RCC 7860 (cell line): Measurements from ENCODE around the gene ARFGEF2.

ENCODE experiments used
- DNase-seq: peaks from one replicate; pipeline ENCODE4 v3.0.0-alpha.2; 2015; ENCODE audit warnings: low spot score
- FAIRE-seq: peaks from 2 replicates; lab custom pipeline; 2012; peaks lifted over from hg19 to GRCh38; lab: Jason Lieb, UNC

Gene ARFGEF2

DNA sequence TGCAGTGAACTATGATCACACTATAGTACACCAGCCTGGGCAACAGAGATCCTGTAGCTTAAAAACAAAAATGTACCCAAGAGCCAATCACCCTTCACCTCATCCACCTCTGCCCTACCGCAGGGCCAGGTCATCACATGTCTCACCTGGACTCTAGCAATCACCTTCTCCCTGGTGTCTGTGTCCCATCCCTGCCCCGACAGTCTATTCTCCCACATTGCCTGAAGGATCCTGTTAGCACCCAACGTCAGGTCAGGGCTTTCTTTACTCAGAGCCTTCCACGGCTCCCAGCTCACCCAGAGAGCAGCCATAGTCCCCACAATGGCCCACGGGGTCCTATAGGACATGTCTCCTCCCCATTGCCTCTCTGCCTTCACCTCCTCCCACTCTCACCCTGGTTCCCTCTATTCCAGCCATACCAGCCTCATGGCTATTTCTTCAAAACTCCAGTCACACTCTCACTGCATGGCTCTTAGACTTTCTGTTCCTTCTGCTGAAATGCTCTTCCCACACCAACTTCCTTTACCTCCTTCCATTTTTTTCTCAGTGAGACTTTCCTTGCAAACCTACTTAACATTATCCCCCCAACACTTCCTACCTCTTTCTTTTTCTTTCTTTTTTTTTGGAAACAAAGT is 22.5 kb upstream of the ARFGEF2 start:
- FAIRE-seq (no peak), DNase-seq (no peak)

DNA sequence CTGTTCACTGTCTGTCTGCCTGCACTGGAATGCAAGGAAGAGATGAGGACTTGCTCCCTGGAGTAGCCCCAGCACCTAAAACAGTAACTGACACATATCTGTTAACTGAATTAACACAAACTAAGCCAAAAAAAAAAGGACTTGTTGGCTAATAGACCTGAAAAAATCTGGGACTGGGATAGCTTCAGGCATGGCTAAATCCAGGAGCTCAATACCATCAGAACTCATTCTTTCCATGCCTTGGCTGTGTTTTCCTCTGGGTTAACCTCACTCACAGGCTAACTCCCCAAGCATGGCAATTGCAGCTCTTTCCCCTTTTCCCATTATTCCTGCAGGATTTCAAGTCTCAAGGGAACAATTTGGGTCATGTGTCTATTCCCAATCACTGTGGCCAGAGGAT is 21.6 kb upstream of the ARFGEF2 start:
- FAIRE-seq = no peak

DNA sequence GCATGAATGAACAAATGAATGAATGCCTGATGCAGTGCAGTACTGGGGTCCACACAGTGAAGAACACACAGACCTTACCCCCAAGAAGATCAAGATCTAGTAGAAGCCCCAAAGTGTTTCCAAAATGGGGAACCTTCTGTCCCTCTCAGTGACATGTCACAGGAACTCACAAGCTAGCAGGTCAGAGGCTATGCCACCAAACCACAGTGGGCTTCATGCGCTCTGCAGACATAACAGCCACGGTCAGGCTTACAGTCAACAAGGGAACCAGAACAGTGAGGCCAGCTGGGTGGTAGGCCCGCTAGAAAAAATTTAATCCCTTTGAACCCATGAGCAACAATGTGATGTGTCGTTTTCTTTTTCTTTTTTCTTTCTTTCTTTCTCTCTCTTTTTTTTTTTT is 20.2 kb upstream of the ARFGEF2 start:
- FAIRE-seq = no peak
- DNase-seq = no peak

More for the DNA sequence above, 21.6 kb upstream of the ARFGEF2 start:
- DNase-seq = no peak

DNA sequence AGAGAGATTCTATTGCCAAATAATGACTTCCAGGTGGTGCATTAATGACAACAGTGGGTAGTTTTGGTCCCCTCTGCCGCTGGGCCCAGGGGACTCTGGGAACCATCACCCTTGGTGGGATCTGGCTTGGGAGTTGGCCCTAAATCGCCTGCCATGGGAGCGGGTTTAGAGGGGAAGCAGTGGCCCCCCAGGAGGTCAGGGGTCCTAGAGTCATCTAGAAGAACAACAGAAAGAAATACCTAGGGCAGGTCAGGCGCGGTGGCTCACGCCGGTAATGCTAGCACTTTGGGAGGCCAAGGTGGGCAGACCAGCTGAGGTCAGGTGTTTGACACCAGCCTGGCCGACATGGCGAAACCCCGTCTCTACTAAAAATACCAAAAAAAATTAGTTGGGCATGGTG is 17.8 kb upstream of the ARFGEF2 start:
- DNase-seq (no peak), FAIRE-seq (no peak)

DNA sequence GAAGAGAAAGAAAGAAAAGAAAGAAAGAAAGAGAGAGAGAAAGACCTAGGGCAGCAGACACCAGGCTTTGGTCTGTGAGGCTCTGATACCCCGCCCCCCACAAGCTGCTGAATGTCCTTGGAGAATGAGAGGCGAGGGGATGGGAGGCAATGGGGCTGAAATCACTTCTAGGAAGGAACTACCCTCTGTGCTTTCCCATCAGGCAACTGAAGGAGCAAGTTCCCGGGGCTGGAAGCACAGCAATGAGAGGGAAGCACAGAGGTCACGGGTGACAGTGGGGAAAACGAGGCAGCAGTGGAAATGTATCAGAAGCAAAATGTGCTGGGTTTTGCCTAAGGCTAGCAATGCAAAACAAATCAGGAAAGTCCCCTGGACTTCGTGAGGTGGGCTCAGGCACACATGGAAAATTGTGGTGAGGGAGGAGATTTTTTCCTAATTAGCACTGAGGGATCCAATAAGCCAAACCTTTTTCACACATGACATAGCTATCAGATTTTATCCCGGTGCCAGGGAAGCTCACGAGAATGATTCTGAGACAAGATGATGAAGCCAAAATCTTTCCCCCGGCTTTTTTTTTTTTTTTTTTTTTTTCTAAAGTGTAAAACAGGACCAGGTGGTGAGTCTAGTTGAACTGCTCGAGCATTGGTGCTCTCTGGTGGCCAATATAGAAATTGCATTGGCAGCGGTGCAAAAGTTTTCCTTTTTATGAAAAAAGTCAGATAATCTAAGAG is 16.8 kb upstream of the ARFGEF2 start:
- DNase-seq = peak; percentile 48
- peak; percentile 30 for FAIRE-seq

DNA sequence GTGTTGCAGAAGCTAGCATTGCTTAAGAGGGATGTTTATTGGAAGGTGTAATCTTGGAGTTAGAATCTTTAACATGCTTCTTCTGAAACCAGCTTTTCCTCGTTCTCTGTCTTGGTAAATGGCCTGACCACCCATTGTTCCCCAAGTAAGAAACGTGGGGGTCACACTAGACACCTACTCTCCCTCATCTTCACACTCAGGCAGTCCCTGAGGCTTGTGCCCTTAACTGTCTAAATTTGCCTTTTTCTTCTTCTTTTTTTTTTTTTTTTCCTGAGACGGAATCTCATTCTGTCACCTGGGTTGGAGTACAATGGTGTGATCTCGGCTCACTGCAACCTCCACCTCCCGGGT is 16.2 kb upstream of the ARFGEF2 start:
- DNase-seq (no peak), FAIRE-seq (no peak)

DNA sequence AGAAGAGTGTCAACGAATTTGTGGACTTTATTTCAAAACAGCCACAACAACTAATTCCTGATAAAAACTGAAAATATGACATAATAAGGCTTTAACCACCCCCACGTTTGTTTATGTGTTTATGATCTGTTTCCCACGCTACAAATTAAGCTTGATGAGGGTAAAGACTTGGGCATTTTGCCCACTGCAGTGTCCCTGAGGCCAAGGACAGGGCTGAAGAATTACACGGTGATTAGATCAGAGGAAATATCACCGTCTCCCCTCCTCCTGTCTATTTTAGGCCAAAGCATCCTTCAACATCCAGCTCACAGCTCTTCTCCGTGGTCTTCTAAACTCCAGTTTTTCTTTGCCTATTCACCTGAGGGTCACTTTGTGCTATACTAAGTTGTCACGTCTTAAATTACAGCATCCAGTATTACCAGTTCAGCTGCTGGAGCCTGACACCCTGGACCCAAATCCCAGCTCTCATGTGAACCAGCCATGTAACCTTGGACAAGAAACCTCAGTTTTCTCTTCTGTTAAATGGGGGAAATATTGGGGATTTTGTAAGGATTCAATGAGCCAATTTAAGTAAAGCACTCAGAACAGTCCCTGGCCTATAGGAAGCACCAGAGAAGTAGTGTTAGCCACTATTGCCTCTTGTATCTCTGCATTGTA is 15.2 kb upstream of the ARFGEF2 start:
- no peak for DNase-seq
- no peak for FAIRE-seq

DNA sequence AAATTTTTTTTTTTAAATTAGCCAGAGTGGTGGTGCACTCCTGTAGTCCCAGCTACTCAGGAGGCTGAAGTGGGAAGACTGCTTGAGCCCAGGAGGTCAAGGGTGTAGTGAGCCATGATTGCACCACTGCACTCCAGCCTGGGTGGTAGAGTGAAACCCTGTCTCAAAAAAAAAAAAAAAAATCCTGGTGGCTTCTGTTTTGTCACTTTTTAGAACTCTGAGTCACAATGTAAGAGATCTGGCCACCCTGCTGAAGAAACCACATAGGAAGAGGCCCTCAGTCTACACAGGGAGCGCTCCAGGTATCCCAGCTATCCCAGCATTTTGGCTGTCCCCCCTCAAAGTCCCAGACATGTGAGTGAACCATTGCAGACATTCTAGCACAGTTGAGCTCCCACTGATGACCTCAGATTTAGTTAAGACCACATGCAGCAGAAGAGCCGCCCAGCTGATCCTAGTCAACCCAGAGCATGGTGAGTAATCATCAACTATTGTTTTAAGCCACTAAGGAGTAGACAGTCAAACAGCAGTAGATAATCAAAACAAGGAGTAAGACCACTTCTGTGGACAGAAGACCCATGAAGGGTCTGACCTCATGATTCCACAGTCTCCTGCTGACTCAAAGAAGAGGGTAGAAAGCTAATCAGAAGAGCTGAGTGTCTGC is 12.7 kb upstream of the ARFGEF2 start:
- DNase-seq = peak; percentile 18
- no peak for FAIRE-seq

DNA sequence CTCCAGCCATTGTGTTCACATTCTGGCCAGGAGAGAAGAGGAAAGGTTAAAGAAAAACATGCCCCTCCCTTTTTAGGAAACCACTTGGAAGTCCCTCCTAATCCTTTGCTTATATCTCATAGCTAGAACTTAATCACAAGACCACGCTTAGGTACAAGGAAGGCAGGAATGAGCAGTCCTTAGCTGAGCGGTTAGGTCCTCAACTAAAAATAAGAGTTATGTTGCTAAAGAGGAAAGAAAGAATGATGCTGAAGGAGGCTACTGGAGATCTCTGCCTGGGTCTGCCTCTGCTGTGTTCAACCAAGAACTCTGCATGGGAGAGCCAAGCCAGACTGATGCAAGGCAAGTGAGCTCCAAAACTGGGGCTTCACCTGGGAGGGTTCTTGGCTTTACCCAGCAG is 11.6 kb upstream of the ARFGEF2 start:
- no peak for FAIRE-seq
- no peak for DNase-seq

DNA sequence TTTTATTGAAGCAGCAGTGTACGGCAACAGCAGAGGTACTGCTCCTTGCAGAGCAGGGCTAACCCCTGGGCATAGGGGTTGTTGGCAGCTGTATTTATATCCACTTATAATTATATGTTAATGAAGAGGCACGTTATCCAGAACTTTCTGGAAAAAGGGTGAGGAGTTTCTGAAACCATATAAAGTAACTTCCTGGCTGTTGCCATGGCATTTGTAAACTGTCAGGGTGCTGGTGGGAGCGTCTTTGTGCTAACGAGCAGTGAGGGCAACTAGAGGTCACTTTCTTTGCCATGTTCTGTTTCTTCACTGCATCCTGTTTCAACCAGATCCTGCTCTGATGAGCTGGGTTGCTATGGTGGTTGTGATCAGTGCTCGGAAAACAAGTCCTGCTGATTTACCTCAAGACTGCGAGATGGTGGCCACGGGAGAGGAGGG is 11.1 kb upstream of the ARFGEF2 start:
- DNase-seq = no peak
- no peak for FAIRE-seq

DNA sequence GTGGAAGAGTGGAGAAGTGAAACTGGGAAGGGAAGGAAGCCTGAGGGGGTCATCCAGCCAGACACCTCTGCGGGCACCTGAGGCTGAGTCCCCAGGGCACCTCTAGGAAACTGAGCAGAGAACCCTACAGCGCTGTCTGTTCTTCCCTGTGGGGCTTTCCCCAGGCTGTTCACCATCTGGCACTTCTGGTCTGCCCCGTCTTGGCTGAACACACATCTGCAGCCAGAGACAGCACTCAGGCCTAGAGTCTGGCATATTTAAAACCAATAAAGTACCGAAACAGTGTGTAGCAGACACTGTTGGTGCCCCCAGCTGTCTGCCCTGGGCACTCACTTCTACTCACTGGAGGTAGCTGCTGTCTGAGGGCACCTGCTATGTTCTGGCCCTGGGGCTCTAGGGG is 9.4 kb upstream of the ARFGEF2 start:
- FAIRE-seq = no peak

DNA sequence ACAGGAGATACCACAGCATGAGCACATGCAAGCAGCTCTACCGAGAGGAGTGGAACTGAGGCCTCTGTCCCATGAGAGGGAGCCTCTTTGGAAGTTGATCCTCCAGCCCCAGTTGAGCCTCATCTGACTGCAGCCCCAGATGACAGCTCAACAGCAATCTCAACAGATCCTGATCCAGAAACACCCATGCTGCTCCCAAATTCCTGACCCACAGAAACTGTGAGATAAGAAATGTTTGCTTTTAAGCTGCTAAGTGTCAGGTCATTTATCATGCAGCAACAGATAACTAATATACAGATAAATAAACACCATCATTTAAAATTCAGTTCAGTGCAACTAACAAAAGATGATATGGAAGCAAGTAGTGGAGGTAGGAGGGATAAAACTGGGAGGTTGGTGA is 4.8 kb upstream of the ARFGEF2 start:
- DNase-seq = no peak
- no peak for FAIRE-seq

More for the DNA sequence above, 9.4 kb upstream of the ARFGEF2 start:
- DNase-seq = no peak

DNA sequence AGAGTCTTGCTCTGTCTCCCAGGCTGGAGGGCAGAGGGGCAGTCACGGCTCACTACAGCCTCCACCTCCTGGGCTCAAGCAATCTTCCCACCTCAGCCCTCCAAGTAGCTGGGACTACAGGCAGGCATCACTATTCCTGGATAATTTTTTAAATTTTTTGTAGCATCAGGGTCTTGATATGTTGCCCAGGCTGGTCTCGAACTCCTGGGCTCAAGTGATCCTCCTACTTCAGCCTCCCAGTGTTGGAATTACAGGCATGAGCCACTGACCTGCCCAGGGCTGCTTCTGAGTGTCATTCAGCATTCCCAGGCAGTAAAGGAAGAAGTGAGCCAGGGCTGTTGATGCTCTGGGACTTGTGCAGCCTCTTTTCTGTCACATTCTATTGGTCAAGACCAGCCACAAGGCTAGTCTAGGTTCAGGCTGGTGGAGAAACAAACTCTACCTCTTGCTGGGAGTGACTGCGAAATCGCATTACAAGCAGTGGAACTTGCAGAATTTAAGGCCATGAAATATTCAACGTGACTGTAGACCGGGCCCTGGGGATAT is 2.1 kb upstream of the ARFGEF2 start:
- FAIRE-seq (no peak), DNase-seq (no peak)

DNA sequence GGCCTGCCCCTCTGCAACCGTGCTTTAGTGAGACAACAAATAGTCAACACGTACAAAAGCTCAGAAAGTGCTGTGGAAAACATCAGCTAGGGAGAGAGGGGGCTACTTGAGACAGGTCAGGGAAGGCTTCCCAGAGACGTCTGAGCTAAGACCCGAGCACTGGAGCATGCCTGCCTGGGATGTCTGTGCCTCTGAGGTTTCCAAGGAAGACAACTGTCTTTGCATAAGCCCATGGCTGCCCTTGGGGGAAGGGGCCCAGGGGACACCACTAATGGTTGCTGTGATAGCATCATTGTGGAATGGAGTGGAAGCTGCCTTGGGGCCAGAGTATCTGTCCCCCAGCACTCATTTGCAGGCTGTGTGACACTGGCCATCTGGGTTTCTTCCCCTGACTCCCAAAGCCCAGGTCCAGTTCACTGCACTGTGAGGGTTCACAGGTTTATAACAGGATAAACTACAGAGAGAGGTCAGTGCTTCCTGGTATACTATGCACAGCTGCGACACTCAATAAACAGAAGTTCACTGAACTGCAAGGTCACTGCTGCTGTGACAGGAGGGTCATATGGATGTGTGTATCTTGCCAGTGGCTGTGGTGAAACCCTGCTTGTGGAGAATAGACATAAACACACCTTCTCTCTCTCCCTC is 1.5 kb upstream of the ARFGEF2 start:
- DNase-seq (no peak), FAIRE-seq (no peak)

DNA sequence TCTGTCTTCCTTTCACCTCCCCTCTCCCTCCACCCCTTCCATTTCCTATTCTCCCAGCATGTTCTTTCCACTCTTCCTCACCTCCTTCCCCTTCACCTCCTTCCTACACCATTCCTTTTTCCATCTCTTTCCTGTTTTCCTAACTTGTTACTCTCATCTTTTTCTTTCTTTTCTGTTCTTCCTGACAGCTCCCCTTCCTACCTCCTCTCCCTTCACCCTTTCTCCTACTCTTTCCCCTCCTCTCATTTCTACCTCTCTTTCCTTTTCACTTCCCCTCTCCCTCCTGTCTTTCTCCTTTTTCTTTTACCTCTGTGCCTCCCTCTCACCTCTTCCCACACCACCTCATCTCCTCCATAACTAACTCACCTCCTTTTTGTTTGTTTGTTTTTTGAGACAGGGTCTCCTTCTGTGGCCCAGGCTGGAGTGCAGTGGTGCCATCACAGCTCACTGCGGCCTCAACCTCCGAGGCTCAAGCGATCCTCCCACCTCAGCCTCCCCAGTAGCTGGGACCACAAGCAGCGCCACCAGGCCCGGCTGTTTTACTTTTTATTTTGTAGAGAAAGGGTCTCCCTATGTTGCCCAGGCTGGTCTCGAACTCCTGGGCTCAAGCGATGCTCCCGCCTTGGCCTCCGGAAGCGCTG is 864 bp upstream of the ARFGEF2 start:
- no peak for DNase-seq
- FAIRE-seq = no peak

DNA sequence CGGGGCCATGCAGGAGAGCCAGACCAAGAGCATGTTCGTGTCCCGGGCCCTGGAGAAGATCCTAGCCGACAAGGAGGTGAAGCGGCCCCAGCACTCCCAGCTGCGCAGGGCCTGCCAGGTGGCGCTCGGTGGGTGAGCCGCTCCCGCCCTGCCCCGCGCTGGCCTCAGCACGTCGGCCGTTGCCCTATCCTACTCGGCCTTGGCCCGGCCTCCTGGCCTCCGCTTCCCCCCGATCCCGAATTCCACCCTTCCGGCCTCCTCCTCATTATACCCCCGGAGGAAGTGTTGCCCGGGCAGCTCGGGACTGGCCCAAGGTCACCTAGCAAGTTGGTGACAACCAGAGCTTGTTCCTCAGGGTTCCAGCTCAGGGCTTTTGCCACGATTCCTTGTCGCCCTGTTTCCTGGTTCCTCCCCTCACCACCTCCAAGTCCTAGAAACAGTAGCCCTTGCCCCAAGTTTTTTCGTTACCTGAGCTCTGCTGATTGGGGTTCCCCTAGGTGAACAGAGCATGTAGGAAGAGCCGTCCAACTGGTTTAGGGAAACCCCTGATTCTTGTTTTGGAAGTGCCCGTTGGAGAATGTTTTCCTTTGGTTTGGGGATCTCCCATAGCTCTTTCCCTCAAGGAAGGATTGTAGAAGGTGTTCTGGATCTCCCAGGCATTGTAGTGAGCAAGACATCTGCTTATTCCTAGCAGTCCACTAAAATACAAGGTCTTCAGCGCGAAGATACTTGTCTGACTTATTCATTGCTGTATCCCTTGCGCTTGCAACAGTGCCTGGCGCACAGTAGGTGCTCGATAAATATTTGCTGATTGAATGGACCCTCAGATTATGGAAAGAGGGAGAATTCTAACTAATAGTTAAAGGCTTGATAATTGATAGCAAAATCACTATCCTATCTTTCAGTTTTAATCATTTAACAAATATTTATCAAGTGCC is 641 bp downstream of the ARFGEF2 start:
- DNase-seq = peak; percentile 43
- no peak for FAIRE-seq

DNA sequence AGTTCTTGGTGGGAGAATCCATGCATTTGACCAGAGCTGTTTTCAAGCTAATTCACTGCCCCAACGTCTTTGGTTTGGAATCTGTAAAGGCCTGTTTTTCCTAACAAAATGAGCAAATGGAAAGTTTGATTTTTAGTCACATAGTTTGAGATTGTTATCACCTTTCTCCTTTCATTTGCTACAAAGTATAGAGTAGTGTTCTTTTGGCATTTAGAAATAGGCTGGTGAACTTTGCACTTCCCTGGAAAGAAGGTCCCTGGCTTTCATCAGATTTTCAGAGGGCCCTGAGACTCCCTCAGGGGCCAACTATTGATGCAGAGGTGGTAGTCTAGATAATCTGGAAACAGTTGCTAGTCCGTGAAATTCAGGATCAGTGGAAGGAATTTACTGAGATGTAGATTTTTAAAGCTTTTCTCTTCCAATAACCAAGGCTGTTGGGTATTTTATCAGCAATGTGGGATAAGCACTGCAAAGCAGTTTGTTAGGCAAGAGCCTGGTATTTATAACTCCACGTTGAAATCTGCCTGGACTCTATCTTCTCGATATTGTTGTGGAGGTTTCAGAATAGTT is 1.7 kb downstream of the ARFGEF2 start:
- no peak for FAIRE-seq
- no peak for DNase-seq

DNA sequence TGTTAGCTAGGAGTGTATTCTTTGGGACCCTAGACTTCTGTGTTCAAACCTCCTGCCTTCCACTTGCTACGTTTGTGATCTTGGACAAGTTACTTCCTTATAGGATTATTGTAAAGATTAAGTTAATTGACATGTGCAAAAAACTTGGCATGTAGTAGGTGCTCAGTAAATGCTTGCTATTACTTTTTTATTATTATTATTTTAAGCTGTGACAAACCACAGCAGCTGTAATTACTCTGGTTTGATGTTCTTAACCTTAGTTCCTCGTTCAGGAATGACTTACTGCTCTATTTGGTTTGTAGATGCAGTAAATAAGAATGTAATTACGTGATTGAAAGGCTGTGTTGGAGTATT is 3.2 kb downstream of the ARFGEF2 start:
- FAIRE-seq (no peak), DNase-seq (no peak)

DNA sequence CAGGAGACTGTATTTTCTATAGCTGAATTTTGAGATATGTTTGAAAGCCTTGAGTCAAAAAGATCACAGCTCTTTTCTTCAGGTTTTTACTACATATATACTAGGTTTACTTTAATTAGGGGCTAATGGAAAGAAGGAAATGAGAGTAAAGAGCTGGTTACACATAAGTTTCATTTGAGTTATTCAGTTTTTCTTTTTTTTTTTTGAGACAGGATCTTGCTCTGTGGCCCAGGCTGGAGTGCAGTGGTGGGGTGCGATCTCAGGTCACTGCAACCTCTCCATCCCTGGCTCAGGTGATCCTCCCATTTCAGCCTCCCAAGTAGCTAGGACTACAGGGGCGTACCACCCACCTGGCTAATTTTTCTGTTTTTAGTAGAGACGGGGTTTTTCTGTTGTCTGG is 4.8 kb downstream of the ARFGEF2 start:
- DNase-seq = no peak

More for the DNA sequence above, 4.8 kb downstream of the ARFGEF2 start:
- FAIRE-seq = no peak
